ENCODE results near the gene CACNA1C. TPM values are rescaled to one million over a fixed set of nuclear protein-coding genes. Genes with fewer than 3 reads are reported as not detected.
A peak's percentile ranks its signal among the peaks of the same experiment; 100 is the strongest.

CACNA1C gene
- total RNA-seq, 4 donors from 2014 or later = 1.4 to 3.7 (median 2.2) TPM

DNA sequence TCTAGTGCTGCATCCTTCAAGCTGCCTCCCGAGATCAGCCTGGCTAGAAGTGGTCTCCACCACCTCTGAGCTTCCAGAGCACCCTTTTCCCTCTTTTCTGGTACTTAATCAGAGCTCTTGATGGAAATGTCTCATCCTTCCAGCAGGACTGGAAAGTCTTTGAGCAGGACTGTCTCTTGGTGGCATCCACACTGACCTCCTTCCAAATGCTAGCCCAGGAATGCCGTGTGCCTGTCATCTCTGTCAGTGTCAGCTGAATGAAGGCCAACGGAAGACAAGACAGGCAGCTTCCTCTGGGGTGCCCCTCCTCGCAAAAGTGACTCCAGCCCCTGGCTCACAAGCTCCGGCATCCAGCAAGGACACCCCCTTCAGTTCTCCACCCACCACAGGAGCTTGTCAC lies 570.7 kb downstream of the CACNA1C start:
- Histone ChIP-seq H3K27me3 (no peaks in the 10 kb centered on the region), H3K4me3 (no peak overlapping the region), H3K4me1 (peaks cover 4% of the 10 kb centered on the region), H3K36me3 (no peaks in the 10 kb centered on the region), H3K9me3 (no peaks in the 10 kb centered on the region), H3K27ac (no peak overlapping the region)
- DNase-seq (ENCODE audit: low spot score in 2 of 2) = no peak
- WGBS = 97% methylated on average over 5 of the region's 5 CpGs
- TF ChIP-seq POLR2AphosphoS5 (IDR thresholded peaks at IDR 0.05) (no peak), EP300 (IDR thresholded peaks at IDR 0.05) (no peak), POLR2A (IDR thresholded peaks at IDR 0.05) (no peak)
- TF ChIP-seq, protein P1, sequence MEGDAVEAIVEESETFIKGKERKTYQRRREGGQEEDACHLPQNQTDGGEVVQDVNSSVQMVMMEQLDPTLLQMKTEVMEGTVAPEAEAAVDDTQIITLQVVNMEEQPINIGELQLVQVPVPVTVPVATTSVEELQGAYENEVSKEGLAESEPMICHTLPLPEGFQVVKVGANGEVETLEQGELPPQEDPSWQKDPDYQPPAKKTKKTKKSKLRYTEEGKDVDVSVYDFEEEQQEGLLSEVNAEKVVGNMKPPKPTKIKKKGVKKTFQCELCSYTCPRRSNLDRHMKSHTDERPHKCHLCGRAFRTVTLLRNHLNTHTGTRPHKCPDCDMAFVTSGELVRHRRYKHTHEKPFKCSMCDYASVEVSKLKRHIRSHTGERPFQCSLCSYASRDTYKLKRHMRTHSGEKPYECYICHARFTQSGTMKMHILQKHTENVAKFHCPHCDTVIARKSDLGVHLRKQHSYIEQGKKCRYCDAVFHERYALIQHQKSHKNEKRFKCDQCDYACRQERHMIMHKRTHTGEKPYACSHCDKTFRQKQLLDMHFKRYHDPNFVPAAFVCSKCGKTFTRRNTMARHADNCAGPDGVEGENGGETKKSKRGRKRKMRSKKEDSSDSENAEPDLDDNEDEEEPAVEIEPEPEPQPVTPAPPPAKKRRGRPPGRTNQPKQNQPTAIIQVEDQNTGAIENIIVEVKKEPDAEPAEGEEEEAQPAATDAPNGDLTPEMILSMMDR (IDR thresholded peaks at IDR 0.05) = no peak

DNA sequence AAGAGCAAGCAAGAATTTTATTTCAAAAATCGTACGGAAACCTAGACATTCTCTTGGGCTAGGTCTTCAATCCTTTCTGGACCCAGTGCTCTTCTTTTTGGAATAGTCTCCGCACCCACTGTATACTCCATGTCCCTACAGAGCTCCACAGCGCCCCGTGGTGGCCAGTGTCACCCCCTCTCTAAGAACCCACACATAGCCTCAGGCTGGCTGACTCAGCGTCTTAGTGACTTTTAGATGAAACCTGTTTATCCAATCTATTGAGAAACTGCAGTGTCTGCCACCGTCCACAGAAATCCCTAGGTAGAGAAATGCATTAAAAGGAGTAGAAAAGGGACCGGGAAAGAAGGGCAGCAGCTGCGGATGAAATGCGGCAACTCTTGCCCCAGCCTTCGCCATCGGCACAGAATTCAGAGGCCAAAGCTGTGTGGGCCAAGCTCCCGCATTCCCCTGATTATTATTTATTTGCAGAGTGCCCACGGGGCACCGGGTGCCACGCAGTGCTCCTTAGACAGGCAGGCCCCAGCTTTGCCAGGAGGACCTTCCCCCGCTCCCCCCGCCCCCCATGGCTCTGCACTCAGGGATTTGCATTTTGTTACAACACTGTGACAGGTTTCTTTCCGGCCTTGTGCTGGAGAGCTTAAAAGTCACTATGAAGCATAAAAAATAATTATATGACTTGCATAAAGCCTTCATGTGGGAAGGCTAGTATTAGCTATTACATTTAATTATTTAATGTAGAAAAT lies 571.9 kb downstream of the CACNA1C start:
- H3K27ac ChIP-seq = no peak overlapping the region

GRCh38 chr12:2625289-2625612 lies 572.5 kb downstream of the CACNA1C start:
- H3K9me3 ChIP-seq = no peaks in the 10 kb centered on the region
- no peaks in the 10 kb centered on the region for H3K36me3 ChIP-seq
- 45% methylated on average over 13 of the region's 13 CpGs for WGBS
- no peak overlapping the region for H3K27ac ChIP-seq
- H3K4me3 ChIP-seq = no peak overlapping the region
- peaks cover 4% of the 10 kb centered on the region for H3K4me1 ChIP-seq
- peaks cover 3% of the 10 kb centered on the region for H3K27me3 ChIP-seq
- no peak for DNase-seq (ENCODE audit: low spot score in 2 of 2)
- TF ChIP-seq EP300 (IDR thresholded peaks at IDR 0.05) (no peak), POLR2A (IDR thresholded peaks at IDR 0.05) (no peak), POLR2AphosphoS5 (IDR thresholded peaks at IDR 0.05) (no peak)
- TF ChIP-seq, protein P1 (IDR thresholded peaks at IDR 0.05) = no peak

More for the DNA sequence above, 571.9 kb downstream of the CACNA1C start:
- no peak overlapping the region for H3K4me3 ChIP-seq
- DNase-seq (ENCODE audit: low spot score in 2 of 2) = no peak
- TF ChIP-seq POLR2A (IDR thresholded peaks at IDR 0.05) = no peak
- TF ChIP-seq, protein P1 (IDR thresholded peaks at IDR 0.05) = peak in 1 of 2 donors; percentile 23
- peaks cover 4% of the 10 kb centered on the region for H3K4me1 ChIP-seq
- H3K27me3 ChIP-seq = peaks cover 3% of the 10 kb centered on the region
- WGBS = 61% methylated on average over 19 of the region's 19 CpGs
- no peaks in the 10 kb centered on the region for H3K9me3 ChIP-seq
- no peaks in the 10 kb centered on the region for H3K36me3 ChIP-seq

- no peak overlapping the region for H3K27ac ChIP-seq
Observed at GRCh38 chr12:2627076-2627834, 574.5 kb downstream of the CACNA1C start.

DNA sequence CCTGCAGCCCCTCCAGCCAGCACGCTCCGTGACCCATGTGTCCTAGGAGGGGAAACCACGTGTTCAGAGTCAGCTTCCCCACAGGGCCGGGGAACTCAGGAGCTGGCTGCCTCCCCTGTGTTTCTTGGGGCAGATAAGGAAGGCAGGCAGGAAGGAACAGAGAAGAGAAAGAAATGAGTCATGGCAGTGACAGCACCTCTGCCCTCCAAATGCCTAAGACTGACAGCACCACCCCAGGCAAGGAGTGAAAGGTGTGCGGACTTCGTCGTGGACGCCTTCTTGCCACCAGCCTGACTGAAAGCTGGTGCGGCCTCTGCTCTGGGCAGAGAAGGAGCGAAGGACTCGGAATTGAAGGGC lies 575.0 kb downstream of the CACNA1C start:
- peak in 1 of 2 donors; percentile 29 for DNase-seq (ENCODE audit: low spot score in 2 of 2)
- H3K9me3 ChIP-seq = no peaks in the 10 kb centered on the region
- H3K4me1 ChIP-seq = peaks cover 4% of the 10 kb centered on the region
- peaks cover 3% of the 10 kb centered on the region for H3K27me3 ChIP-seq
- H3K36me3 ChIP-seq = no peaks in the 10 kb centered on the region
- H3K27ac ChIP-seq = no peak overlapping the region
- no peak overlapping the region for H3K4me3 ChIP-seq
- TF ChIP-seq POLR2A (IDR thresholded peaks at IDR 0.05) (no peak), EP300 (IDR thresholded peaks at IDR 0.05) (no peak), POLR2AphosphoS5 (IDR thresholded peaks at IDR 0.05) (no peak)
- TF ChIP-seq, protein P1 (IDR thresholded peaks at IDR 0.05) = no peak
- 74% methylated on average over 10 of the region's 11 CpGs for WGBS

More at GRCh38 chr12:2627076-2627834, 574.5 kb downstream of the CACNA1C start:
- no peak for TF ChIP-seq POLR2AphosphoS5 (IDR thresholded peaks at IDR 0.05)
- TF ChIP-seq POLR2A (IDR thresholded peaks at IDR 0.05) = no peak
- no peak for TF ChIP-seq EP300 (IDR thresholded peaks at IDR 0.05)
- TF ChIP-seq, protein P1 (IDR thresholded peaks at IDR 0.05) = no peak
- Histone ChIP-seq H3K4me3 (no peak overlapping the region), H3K4me1 (peaks cover 4% of the 10 kb centered on the region), H3K36me3 (no peaks in the 10 kb centered on the region), H3K9me3 (no peaks in the 10 kb centered on the region), H3K27me3 (peaks cover 3% of the 10 kb centered on the region)
- 77% methylated on average over 15 of the region's 15 CpGs for WGBS
- DNase-seq (ENCODE audit: low spot score in 2 of 2) = peak in 1 of 2 donors; percentile 44

Data from suprapubic skin (tissue), 4 donors.